Measurements from ENCODE around the gene NBAS.

Gene NBAS

GRCh38 chr2:15189216-15189615, 371.9 kb downstream of the NBAS start:
- no peak for DNase-seq

- DNase-seq, result no peak
These were observed 373.4 kb downstream of the NBAS start for GRCh38 chr2:15187702-15188101.

DNA sequence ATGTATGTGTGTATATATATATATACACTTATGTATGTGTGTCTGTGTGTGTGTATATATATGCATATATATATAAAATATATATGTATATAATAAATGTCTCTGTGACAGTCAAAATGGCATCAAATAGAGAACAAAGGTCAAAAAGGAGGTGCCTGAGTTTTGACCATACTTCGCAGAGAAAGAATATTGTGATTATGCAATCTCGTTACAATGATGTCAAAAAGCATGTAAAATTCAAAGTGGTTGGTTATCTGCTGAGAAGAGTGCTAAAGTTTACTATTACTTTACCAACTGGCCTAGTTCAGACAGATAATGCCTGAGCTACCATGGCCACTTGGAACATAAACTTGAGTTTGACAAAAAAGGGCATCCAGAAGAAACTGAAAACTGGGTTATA, 375.0 kb downstream of the NBAS start:
- no peak for DNase-seq

GRCh38 chr2:15184491-15184890, 376.6 kb downstream of the NBAS start:
- no peak for DNase-seq

- no peak for DNase-seq
These were observed 378.9 kb downstream of the NBAS start for GRCh38 chr2:15182275-15182674.

- no peak for DNase-seq
These were observed 379.9 kb downstream of the NBAS start for GRCh38 chr2:15181092-15181745.

DNA sequence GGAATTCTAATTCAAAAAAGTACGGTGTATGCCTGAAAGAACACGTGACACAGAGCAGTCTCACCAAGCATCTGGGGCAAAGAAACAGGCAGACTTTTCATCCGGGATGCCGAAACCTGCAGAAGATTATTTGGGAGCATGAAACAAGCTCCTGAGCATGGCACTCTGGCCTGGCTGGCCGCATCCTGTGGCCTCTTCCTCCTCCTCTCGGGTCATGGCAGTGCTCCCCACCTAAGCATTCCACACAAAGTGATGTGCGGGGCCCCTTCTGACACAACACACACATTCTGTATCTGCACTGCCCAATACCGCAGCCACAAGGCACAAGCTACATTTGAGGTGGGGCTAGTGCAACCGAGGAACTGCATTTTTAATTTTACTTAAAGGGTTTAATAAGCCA, 380.8 kb downstream of the NBAS start:
- DNase-seq, result no peak

- DNase-seq, result no peak
These were observed 382.2 kb downstream of the NBAS start for GRCh38 chr2:15178946-15179345.

DNA sequence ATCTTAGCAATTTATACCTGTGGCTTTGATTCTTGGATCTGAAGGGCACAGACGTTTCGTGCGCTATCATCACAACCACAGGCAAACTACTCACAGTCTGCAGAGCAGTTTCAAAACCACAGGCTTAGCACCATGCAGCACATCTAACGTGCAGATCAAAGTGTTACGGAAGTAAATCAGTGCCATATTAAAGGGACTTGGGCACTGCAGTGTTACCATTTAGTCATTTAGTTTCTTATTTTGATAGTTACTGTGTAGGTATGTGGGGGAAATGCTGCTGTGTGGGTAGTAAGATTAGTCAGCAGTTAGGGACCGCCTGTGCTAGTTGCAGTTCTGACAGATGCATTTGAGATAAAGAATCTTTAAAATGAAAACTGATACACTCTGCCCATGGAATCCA, 384.0 kb downstream of the NBAS start:
- no peak for DNase-seq

DNA sequence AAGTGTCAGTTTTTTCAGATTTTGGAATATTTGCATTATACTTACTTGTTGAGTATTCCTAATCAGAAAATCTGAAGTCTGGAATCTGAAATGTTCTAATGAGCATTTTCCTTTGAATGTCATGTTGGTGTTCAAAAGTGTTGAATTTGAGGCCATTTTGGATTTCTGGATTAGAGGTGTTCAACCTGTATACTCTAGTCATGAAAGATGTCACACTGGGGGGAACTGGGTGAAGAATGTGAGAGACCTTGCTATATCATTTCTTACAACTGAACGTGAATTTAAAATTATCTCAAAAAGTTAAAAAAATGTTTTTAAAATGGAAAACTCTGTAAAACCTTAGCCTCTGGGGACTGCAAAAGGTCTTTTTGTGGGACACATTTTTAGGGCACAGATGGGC, 384.5 kb downstream of the NBAS start:
- no peak for DNase-seq

GRCh38 chr2:15174567-15174966, 386.6 kb downstream of the NBAS start:
- no peak for DNase-seq

DNA sequence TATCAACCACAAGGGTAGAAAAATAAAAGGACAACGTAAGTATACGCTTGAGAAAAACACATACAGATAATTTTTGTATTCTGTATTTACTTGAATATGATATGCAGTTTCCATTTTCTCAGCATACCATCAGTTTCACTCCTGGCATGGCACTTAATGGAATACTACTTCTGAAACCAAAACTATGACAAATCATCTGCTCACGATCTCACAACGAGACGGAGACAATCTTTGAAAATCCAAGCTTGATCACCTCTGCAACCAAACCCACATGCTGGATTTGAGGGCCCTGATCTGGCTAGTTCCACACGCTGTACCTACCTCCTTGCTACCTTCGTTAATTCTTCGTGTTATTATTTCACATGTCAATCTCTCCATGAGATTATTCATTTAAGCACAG, 387.6 kb downstream of the NBAS start:
- DNase-seq, result no peak

DNA sequence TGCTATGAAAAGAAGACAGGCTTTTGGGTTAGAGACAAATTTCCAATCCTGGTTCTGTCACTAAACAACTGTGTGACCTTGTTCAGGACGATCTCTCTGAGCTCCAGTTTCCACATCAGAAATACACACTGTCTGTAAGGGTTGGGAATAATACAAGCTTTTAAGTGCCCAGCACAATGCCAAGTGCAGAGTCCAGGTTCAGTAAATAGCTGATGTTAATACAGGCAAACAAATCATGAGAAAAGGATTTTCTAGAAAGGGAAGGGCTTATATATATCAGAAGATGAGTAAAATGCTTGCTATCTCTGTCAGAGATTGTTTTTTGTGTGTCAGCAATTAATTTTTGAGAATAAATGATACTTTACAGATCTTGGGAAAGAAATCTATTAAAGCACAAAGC, 388.3 kb downstream of the NBAS start:
- DNase-seq, result no peak

- no peak for DNase-seq
These were observed 390.9 kb downstream of the NBAS start for GRCh38 chr2:15170070-15170775.

- DNase-seq, result no peak
These were observed 391.6 kb downstream of the NBAS start for GRCh38 chr2:15169326-15170069.

DNA sequence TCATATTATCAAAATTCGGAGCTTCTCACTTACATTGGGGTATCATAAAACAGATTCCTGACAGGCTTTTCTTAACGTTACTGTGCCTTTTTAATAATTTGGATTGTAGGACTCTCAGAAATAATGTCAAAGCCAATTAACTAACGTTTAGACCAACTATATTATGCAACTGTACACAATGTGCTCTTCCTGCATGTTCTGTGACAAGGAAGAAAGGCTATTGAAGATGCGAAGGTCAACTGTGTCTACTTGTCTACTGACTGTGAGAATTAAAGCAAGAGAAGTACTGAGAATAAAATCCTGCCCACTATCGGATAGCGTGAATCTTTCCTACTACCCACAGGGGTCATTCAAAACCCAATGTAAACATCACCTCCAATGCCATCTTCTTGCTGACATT, 393.0 kb downstream of the NBAS start:
- DNase-seq, result no peak

DNA sequence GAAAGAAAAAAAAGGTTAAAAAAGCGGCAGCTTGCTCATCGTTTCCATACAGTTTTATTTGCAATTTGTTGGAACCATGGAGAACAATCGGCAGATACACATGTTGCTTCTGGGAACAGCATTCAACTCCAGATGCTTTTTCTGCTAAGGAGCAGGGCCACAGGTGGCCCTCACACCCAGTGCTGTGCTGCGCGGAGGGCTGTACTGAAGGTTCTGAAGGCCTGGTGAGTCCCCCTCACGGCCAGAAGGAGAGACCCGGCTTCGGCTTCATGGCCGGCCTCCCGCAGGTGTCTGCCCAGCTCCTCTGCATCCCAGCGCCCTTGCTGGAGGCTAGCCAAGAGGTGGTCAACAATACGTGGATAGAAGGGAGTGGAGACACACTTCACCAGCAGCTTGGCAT, 394.3 kb downstream of the NBAS start:
- no peak for DNase-seq

GRCh38 chr2:15163326-15163725, 397.8 kb downstream of the NBAS start:
- DNase-seq, result no peak

DNA sequence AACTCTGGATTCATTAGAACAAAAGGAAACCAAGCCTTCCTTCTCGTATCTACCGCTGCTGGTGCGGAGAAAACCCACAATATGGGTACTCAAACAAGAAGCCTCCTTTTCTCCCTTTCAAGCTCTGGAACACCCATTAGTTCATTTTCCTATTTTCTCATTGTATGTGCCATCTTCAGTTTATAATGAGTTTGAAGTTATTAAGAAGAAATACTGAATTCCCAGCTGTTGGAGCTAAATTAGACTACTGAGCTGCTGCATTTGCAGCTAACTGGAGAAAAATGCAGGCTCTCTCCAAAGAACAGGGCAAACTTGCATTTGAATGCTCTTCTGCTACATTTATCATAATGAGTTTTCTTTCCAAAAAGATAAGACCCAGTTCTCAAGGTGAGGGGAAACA, 398.5 kb downstream of the NBAS start:
- no peak for DNase-seq

- no peak for DNase-seq
These were observed 400.7 kb downstream of the NBAS start for GRCh38 chr2:15160201-15160991.

GRCh38 chr2:15159751-15160177, 401.4 kb downstream of the NBAS start:
- DNase-seq, result no peak

GRCh38 chr2:15159206-15159605, 401.9 kb downstream of the NBAS start:
- DNase-seq, result no peak

DNA sequence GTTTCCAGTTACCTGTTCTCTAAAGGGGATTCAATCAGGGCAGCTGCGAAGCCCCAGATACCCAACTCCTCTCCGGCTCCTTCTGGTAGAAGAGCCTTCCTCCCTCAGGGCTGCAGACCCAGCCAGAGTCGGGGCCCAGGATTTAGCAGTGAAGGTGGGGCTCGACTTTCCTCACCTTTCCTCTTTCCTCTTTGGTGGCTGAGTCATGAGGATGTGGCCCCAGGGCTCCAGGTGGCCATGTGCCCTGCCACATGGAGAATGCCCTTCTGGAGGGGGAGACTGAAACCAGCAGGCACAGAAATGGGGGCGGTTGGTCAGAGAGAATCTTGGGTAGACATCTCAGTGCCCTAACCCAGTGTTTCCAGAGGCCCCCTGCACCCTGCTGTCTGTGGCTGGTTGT, 402.6 kb downstream of the NBAS start:
- DNase-seq, result no peak

All from right hindlimb (tissue), 1 donor.